Lower lobe of right lung (tissue), 2 donors: ENCODE data around the gene SEM1. TPM values are rescaled to one million over a fixed set of nuclear protein-coding genes. Genes with fewer than 3 reads are reported as not detected.
"Not testable (repeated sequence)": the region's sequence is repeated elsewhere in the genome, so short reads cannot be mapped to it uniquely, and the experiment has no call there.

Experiments
- ATAC-seq, 2 donors: fragments of 200-7000 bp; cut with Tn5 transposase; one replicate each; pipeline ENCODE4 v1.9.1; 2020 to 2022; ENCODE audit warnings: mild to moderate bottlenecking in 2 of 2, moderate library complexity in 2 of 2
- DNase-seq: peaks from one replicate; pipeline ENCODE4 v3.0.0-alpha.2; 2020
- H3K27ac ChIP-seq: fragments of 200-600 bp; one replicate; pipeline ENCODE4 v1.8.0; 2022
- H3K27me3 ChIP-seq: fragments of 200-600 bp; one replicate; pipeline ENCODE4 v1.8.0; 2022; ENCODE audit warnings: low read depth
- H3K36me3 ChIP-seq: fragments of 200-600 bp; one replicate; pipeline ENCODE4 v1.8.0; 2022; ENCODE audit warnings: mild to moderate bottlenecking
- H3K4me1 ChIP-seq: fragments of 200-600 bp; one replicate; pipeline ENCODE4 v1.8.0; 2022
- H3K4me3 ChIP-seq: fragments of 200-600 bp; one replicate; pipeline ENCODE4 v1.8.0; 2022; ENCODE audit warnings: mild to moderate bottlenecking
- H3K9me3 ChIP-seq: fragments of 200-600 bp; one replicate; pipeline ENCODE4 v1.8.0; 2022
- CTCF ChIP-seq: fragments of 200-600 bp; IDR thresholded peaks from one replicate; pipeline ENCODE4 v1.8.0; 2022; ENCODE audit warnings: antibody characterized with exemption, mild to moderate bottlenecking
- intact Hi-C: fragments of 100-400 bp; cut with DNase I; formaldehyde crosslinking; loops from one replicate; pipeline ENCODE4 v1.11.0; 2022
- total RNA-seq: library from RNA; stranded (reverse); fragmentation: NEBNext Ultra II Directional; extraction: Animal tissue kit (Norgen Biotek cat#: 25700); gene quantifications from one replicate; pipeline ENCODE4 v1.2.1, GENCODE V29; 2021
- donor health status: DM: no; HTN: yes; CAD: no; lungs with severe emphysema.

SEM1 gene
- total RNA-seq, 1 donor from 2014 or later = 31.0 TPM

- no peak overlapping the region for H3K27ac ChIP-seq
- intact Hi-C loops = no loop called here
- H3K4me3 ChIP-seq = no peak overlapping the region
- no peaks in the 10 kb centered on the region for H3K27me3 ChIP-seq
- H3K9me3 ChIP-seq = no peaks in the 10 kb centered on the region
- ATAC-seq = no peak
- no peaks in the 10 kb centered on the region for H3K4me1 ChIP-seq
- H3K36me3 ChIP-seq = no peaks in the 10 kb centered on the region
- TF ChIP-seq CTCF = no peak
- DNase-seq = no peak
These were observed 9.1 kb downstream of the SEM1 start for GRCh38 chr7:96700516-96700915.

- ATAC-seq (no peak), DNase-seq (no peak)
- TF ChIP-seq CTCF = no peak
- Histone ChIP-seq H3K27ac (no peak overlapping the region), H3K4me1 (no peaks in the 10 kb centered on the region), H3K27me3 (no peaks in the 10 kb centered on the region), H3K4me3 (no peak overlapping the region), H3K9me3 (no peaks in the 10 kb centered on the region), H3K36me3 (peaks cover under 1% of the 10 kb centered on the region)
- intact Hi-C loops = no loop called here
These were observed 10.3 kb downstream of the SEM1 start for GRCh38 chr7:96699219-96699871.

- H3K9me3 ChIP-seq, H3K4me3 ChIP-seq, H3K4me1 ChIP-seq, H3K27me3 ChIP-seq, H3K36me3 ChIP-seq, H3K27ac ChIP-seq, DNase-seq, ATAC-seq, intact Hi-C loops: not testable (repeated sequence)
These were observed 11.2 kb downstream of the SEM1 start for GRCh38 chr7:96698449-96698848.

GRCh38 chr7:96697822-96698221 is 11.8 kb downstream of the SEM1 start:
- Histone ChIP-seq H3K4me1 (no peaks in the 10 kb centered on the region), H3K36me3 (peaks cover 10% of the 10 kb centered on the region), H3K27me3 (no peaks in the 10 kb centered on the region), H3K27ac (no peak overlapping the region), H3K4me3 (no peak overlapping the region), H3K9me3 (no peaks in the 10 kb centered on the region)
- DNase-seq (no peak), ATAC-seq (no peak)
- no peak for TF ChIP-seq CTCF
- intact Hi-C loops = no loop called here

- no peak overlapping the region for H3K4me3 ChIP-seq
- H3K9me3 ChIP-seq = no peaks in the 10 kb centered on the region
- TF ChIP-seq CTCF = no peak
- ATAC-seq (no peak), DNase-seq (no peak)
- H3K27me3 ChIP-seq = no peaks in the 10 kb centered on the region
- H3K27ac ChIP-seq = no peak overlapping the region
- H3K4me1 ChIP-seq = no peaks in the 10 kb centered on the region
- intact Hi-C loops = no loop called here
- peaks cover 31% of the 10 kb centered on the region for H3K36me3 ChIP-seq
These were observed 14.1 kb downstream of the SEM1 start for GRCh38 chr7:96695581-96695980.

- intact Hi-C loops = no loop called here
- no peak overlapping the region for H3K27ac ChIP-seq
- peaks cover 37% of the 10 kb centered on the region for H3K36me3 ChIP-seq
- DNase-seq (no peak), ATAC-seq (no peak)
- H3K27me3 ChIP-seq = no peaks in the 10 kb centered on the region
- no peaks in the 10 kb centered on the region for H3K9me3 ChIP-seq
- no peak overlapping the region for H3K4me3 ChIP-seq
- TF ChIP-seq CTCF = no peak
- no peaks in the 10 kb centered on the region for H3K4me1 ChIP-seq
These were observed 15.6 kb downstream of the SEM1 start for GRCh38 chr7:96694082-96694481.
